Neutrophil (primary cell): ENCODE results near the gene DAB1.

ENCODE experiments used
- H3K27ac ChIP-seq: fragments of 200-600 bp; sonication (generic); 2 replicates; pipeline ENCODE4 v1.5.1; 2016; ENCODE audit warnings: mild to moderate bottlenecking, moderate library complexity
- H3K27me3 ChIP-seq: fragments of 200-600 bp; sonication (generic); 2 replicates; pipeline ENCODE4 v1.6.0; 2016; ENCODE audit warnings: mild to moderate bottlenecking
- H3K36me3 ChIP-seq: fragments of 200-600 bp; sonication (generic); 2 replicates; pipeline ENCODE4 v1.5.1; 2017
- H3K4me1 ChIP-seq, 2 experiments: fragments of 200-600 bp in 1 of 2; sonication (generic) in 1 of 2; 1 replicate in 1 of 2; 2 replicates in 1 of 2; pipeline versions ENCODE4 v1.5.1 to v1.6.1; 2013 to 2016; ENCODE audit warnings: low read depth in 1 of 2, low read length in 1 of 2, mild to moderate bottlenecking in 1 of 2, moderate library complexity in 1 of 2; ENCODE audit not compliant: control insufficient read depth in 1 of 2, insufficient read depth in 1 of 2
- H3K4me3 ChIP-seq, 2 experiments: fragments of 200-600 bp in 1 of 2; sonication (generic) in 1 of 2; 1 replicate in 1 of 2; 2 replicates in 1 of 2; pipeline ENCODE4 v1.5.1; 2013 to 2016; ENCODE audit warnings: low read depth in 1 of 2, low read length in 1 of 2, mild to moderate bottlenecking in 1 of 2, moderate library complexity in 1 of 2
- H3K9me3 ChIP-seq: fragments of 200-600 bp; sonication (generic); 2 replicates; pipeline ENCODE4 v1.5.1; 2016
- TF ChIP-seq, protein P1 (sequence below): fragments of 200-600 bp; sonication (generic); IDR thresholded peaks from 2 replicates; pipeline ENCODE4 v1.5.1; 2016; ENCODE audit warnings: antibody characterized with exemption

DAB1 gene

GRCh38 chr1:57423135-57423655, 665 bp downstream of the DAB1 start:
- no peaks in the 10 kb centered on the region for H3K4me1 ChIP-seq
- H3K4me3 ChIP-seq = no peak overlapping the region
- no peaks in the 10 kb centered on the region for H3K9me3 ChIP-seq
- H3K27ac ChIP-seq = no peak overlapping the region
- H3K27me3 ChIP-seq = peaks cover 77% of the 10 kb centered on the region
- TF ChIP-seq, protein P1, sequence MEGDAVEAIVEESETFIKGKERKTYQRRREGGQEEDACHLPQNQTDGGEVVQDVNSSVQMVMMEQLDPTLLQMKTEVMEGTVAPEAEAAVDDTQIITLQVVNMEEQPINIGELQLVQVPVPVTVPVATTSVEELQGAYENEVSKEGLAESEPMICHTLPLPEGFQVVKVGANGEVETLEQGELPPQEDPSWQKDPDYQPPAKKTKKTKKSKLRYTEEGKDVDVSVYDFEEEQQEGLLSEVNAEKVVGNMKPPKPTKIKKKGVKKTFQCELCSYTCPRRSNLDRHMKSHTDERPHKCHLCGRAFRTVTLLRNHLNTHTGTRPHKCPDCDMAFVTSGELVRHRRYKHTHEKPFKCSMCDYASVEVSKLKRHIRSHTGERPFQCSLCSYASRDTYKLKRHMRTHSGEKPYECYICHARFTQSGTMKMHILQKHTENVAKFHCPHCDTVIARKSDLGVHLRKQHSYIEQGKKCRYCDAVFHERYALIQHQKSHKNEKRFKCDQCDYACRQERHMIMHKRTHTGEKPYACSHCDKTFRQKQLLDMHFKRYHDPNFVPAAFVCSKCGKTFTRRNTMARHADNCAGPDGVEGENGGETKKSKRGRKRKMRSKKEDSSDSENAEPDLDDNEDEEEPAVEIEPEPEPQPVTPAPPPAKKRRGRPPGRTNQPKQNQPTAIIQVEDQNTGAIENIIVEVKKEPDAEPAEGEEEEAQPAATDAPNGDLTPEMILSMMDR = no peak
- H3K36me3 ChIP-seq = no peaks in the 10 kb centered on the region

DNA sequence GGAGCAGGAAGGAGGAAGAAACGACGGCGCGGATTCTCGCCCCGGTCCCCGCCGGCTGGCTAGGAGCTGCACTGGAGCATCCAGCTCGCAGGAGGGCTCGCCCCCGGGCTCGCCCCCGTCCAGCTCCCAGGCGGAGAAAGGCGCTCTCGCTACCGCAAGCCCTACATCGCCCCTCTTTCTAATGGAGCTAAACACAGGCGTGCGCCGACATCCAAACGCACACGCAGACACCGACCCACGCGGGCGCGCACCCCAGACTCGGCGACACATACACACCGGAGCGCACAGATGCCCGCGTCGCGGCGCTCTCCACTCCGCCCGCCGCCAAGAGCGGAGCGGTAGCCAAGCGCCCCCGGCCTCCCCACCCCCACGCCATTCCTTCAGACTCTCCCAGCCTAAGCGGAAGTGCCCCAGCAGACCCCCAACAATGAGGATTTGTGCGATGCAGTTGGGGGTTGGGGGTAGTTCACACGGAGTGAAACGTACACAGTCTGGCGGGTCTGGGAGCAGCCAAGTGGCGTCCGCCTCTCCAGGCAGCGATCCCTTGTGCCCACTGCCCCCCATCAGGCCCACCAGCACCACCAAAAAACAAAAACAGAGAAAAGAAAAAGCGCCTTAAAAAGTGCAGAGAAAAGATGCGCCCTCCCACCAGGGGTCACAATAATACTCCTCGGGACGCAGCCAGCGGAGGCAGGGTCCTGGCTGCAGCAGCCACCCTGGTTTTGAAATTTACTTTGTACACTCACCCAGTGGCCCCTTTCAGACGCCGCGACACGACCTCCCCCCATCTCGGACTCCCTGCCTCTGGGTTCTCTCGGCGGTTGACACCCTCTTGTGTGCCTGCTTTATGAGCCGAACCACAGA, 1.4 kb downstream of the DAB1 start:
- Histone ChIP-seq H3K9me3 (no peaks in the 10 kb centered on the region), H3K27me3 (peaks cover 82% of the 10 kb centered on the region), H3K4me1 (no peaks in the 10 kb centered on the region), H3K4me3 (no peak overlapping the region), H3K27ac (no peak overlapping the region), H3K36me3 (no peaks in the 10 kb centered on the region)
- TF ChIP-seq, protein P1 = no peak

DNA sequence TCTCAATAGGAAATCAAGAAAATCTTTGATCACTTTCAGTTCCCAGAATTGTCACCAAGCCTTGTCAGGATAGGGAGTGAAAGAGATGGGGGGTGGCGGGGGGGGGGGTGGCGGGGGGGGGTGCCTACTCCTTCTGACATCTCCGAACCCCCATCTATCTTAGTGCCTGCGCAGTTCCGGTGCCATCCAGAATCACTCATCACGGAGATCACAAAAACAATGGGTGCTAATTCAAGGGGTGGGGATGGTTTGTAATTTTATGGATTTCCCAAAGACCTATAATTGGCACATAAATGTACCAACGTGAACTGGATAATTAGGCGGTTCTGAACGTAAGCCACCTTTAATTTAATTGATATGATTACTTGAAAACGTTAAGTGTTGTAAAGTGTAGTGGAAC, 2.1 kb downstream of the DAB1 start:
- H3K4me1 ChIP-seq = no peaks in the 10 kb centered on the region
- TF ChIP-seq, protein P1 = no peak
- peaks cover 85% of the 10 kb centered on the region for H3K27me3 ChIP-seq
- H3K4me3 ChIP-seq = no peak overlapping the region
- H3K9me3 ChIP-seq = no peaks in the 10 kb centered on the region
- no peaks in the 10 kb centered on the region for H3K36me3 ChIP-seq
- H3K27ac ChIP-seq = no peak overlapping the region

- Histone ChIP-seq H3K36me3 (no peaks in the 10 kb centered on the region), H3K27ac (no peak overlapping the region), H3K27me3 (peaks cover 81% of the 10 kb centered on the region), H3K9me3 (no peaks in the 10 kb centered on the region), H3K4me3 (no peak overlapping the region), H3K4me1 (no peaks in the 10 kb centered on the region)
- TF ChIP-seq, protein P1 = no peak
These were observed 2.7 kb downstream of the DAB1 start for GRCh38 chr1:57420981-57421785.

- TF ChIP-seq, protein P1 = no peak
- Histone ChIP-seq H3K27me3 (peaks cover 59% of the 10 kb centered on the region), H3K4me3 (no peak overlapping the region), H3K27ac (no peak overlapping the region), H3K36me3 (no peaks in the 10 kb centered on the region), H3K4me1 (no peaks in the 10 kb centered on the region), H3K9me3 (no peaks in the 10 kb centered on the region)
These were observed 4.9 kb downstream of the DAB1 start for GRCh38 chr1:57418971-57419370.
